Measurements from ENCODE around the gene PODNL1.

GRCh38 chr19:13963603-13964105 is 25.4 kb upstream of the PODNL1 start:
- TF ChIP-seq CTCF (IDR thresholded peaks at IDR 0.05) (no peak), POLR2A (IDR thresholded peaks at IDR 0.05) (no peak)
